ENCODE data around the gene EML4. TPM values are rescaled to one million over a fixed set of nuclear protein-coding genes. Genes with fewer than 3 reads are reported as not detected.
"Not testable (repeated sequence)": the region's sequence is repeated elsewhere in the genome, so short reads cannot be mapped to it uniquely, and the experiment has no call there.

Gene EML4
- total and polyA plus RNA-seq, 2 of the 13 experiments (the other 11 are each of a cell fraction or from before 2014, with no cell fraction given): 243 to 476 TPM

DNA sequence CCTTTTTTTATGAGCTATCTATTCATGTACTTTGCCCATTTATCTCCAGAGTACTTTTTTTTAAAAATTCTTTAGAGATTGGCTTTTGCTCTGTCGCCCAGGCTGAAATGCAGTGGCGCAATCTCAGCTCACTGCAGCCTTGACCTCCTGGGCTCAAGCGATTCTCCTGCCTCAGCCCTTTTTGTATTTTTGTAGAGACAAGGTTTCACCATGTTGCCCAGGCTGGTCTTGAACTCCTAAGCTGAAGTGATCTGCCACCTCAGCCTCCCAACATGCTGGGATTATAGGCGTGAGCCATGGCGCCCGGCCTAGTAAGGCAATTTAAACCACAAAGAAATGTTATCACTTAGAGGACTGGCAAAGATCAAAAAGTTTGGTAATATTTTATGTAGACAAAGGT is 177.7 kb downstream of the EML4 start (continued):
- TF ChIP-seq, protein P1, sequence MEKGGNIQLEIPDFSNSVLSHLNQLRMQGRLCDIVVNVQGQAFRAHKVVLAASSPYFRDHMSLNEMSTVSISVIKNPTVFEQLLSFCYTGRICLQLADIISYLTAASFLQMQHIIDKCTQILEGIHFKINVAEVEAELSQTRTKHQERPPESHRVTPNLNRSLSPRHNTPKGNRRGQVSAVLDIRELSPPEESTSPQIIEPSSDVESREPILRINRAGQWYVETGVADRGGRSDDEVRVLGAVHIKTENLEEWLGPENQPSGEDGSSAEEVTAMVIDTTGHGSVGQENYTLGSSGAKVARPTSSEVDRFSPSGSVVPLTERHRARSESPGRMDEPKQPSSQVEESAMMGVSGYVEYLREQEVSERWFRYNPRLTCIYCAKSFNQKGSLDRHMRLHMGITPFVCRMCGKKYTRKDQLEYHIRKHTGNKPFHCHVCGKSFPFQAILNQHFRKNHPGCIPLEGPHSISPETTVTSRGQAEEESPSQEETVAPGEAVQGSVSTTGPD (CRISPR knock-in tag; IDR thresholded peaks at IDR 0.05): peak; percentile 41; the same call in 1 of the 2 replicates
- TF ChIP-seq MAFF (IDR thresholded peaks at IDR 0.05; ENCODE audit: low read depth, low read length) (peak; percentile 58; the same call in 1 of the 2 replicates), SMAD3 (CRISPR knock-in tag; IDR thresholded peaks at IDR 0.05) (peak; percentile 42; the same call in 1 of the 2 replicates), RXRA (CRISPR knock-in tag; IDR thresholded peaks at IDR 0.05) (peak; percentile 71; the same call in 1 of the 2 replicates), HNF1B (CRISPR knock-in tag; IDR thresholded peaks at IDR 0.05) (0 out of 2 replicates have a peak, but pooled peaks have one; percentile 43), HMG20A (CRISPR knock-in tag; IDR thresholded peaks at IDR 0.05; ENCODE audit: borderline replicate concordance) (peak; percentile 65; the same call in 1 of the 2 replicates), NR2F6 (IDR thresholded peaks at IDR 0.05) (peak; percentile 91), NR2F6 (CRISPR knock-in tag; IDR thresholded peaks at IDR 0.05) (peak; percentile 97), NR2F1 (CRISPR knock-in tag; IDR thresholded peaks at IDR 0.05) (peak; percentile 84 to 90), SOX13 (CRISPR knock-in tag; conservative IDR thresholded peaks at IDR 0.05 in 1 of 2, IDR thresholded peaks at IDR 0.05 in 1 of 2) (peak in 1 of 2 experiments; percentile 59; a peak in 2 of 4 replicates), CHD4 (IDR thresholded peaks at IDR 0.05; ENCODE audit: borderline replicate concordance, low read length) (peak; percentile 79; the same call in 1 of the 2 replicates), ZSCAN9 (CRISPR knock-in tag; IDR thresholded peaks at IDR 0.05; ENCODE audit: borderline replicate concordance) (peak; percentile 48; the same call in 1 of the 2 replicates), CEBPB (IDR thresholded peaks at IDR 0.05; ENCODE audit: borderline replicate concordance, low read depth, low read length) (peak; percentile 89), MAFK (conservative IDR thresholded peaks at IDR 0.05 in 1 of 2, IDR thresholded peaks at IDR 0.05 in 1 of 2; ENCODE audit: low read length in 2 of 2) (peak; percentile 46 to 64; a peak in 3 of 4 replicates), CREB1 (CRISPR knock-in tag; IDR thresholded peaks at IDR 0.05) (peak; percentile 34; the same call in 1 of the 2 replicates), FOXA3 (CRISPR knock-in tag; IDR thresholded peaks at IDR 0.05) (peak; percentile 37; the same call in 1 of the 2 replicates), KLF16 (CRISPR knock-in tag; IDR thresholded peaks at IDR 0.05) (0 out of 4 replicates have a peak, but pooled peaks of 1 of the 2 experiments have one; percentile 35), ZMYM3 (CRISPR knock-in tag; IDR thresholded peaks at IDR 0.05) (peak; percentile 42; the same call in 1 of the 2 replicates), IRF2 (CRISPR knock-in tag; IDR thresholded peaks at IDR 0.05) (peak; percentile 36; the same call in 1 of the 2 replicates), CEBPG (CRISPR knock-in tag; IDR thresholded peaks at IDR 0.05) (peak; percentile 95), NCOR1 (IDR thresholded peaks at IDR 0.05; ENCODE audit: borderline replicate concordance, low read length) (peak; percentile 47; the same call in 1 of the 2 replicates), SOX5 (CRISPR knock-in tag; IDR thresholded peaks at IDR 0.05; ENCODE audit: borderline replicate concordance) (0 out of 2 replicates have a peak, but pooled peaks have one; percentile 23), ZBTB33 (CRISPR knock-in tag; IDR thresholded peaks at IDR 0.05) (peak; percentile 76)
- not testable (repeated sequence) for TF ChIP-seq SOX13, CREB1 (IDR thresholded peaks at IDR 0.05)
- TF ChIP-seq, protein P2, sequence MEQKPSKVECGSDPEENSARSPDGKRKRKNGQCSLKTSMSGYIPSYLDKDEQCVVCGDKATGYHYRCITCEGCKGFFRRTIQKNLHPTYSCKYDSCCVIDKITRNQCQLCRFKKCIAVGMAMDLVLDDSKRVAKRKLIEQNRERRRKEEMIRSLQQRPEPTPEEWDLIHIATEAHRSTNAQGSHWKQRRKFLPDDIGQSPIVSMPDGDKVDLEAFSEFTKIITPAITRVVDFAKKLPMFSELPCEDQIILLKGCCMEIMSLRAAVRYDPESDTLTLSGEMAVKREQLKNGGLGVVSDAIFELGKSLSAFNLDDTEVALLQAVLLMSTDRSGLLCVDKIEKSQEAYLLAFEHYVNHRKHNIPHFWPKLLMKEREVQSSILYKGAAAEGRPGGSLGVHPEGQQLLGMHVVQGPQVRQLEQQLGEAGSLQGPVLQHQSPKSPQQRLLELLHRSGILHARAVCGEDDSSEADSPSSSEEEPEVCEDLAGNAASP (CRISPR knock-in tag; IDR thresholded peaks at IDR 0.05; ENCODE audit: borderline replicate concordance): peak; percentile 66; the same call in 1 of the 2 replicates

Measured in HepG2 (cell line).